ENCODE results near the gene SCGB3A1.

Gene SCGB3A1

DNA sequence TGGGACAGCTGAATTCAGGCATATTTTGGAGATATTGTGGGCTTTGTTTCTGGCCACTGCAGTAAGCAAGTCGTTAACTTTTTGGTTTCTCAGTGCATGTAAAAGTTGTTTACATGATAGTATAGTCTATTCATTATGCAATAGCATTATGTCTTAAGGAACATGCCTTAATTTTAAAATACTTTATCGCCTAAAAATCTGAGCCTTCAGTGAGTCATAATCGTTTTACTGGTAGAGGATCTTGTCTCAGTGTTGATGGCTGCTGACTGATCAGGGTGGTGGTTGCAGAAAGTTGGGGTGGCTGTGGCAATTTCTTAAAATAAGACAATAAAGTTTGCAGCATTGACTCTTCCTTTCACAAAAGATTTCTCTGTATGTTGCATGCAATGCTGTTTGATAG is 5.1 kb downstream of the SCGB3A1 start:
- TF ChIP-seq CTCF (IDR thresholded peaks at IDR 0.05; ENCODE audit: low read depth, low read length), result no peak
- Histone ChIP-seq H3K27me3 (ENCODE audit: insufficient read depth, low read depth, severe bottlenecking) (peaks cover 13% of the 10 kb centered on the region), H3K36me3 (no peaks in the 10 kb centered on the region), H3K27ac (no peak overlapping the region), H3K4me3 (ENCODE audit: low read depth, low read length) (no peak overlapping the region), H3K9me3 (ENCODE audit: severe bottlenecking) (no peaks in the 10 kb centered on the region)
- no peak for DNase-seq

DNA sequence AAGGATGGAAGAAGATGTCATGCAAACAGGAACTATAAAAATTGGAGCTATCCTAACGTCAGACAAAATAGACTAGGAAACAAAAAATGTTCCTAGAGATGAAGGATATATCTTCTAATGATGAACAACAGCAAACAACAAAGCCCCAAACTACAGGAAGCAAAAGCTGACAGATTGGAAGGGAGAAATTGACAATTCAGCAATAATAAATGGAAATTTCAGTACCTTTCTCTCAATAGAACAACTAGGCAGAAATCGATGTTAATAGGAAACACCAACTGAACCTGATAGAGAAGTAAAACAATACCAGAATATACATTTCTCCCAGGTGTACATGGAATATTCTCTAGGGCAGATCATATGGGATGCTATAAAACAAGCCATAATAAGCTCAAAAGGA is 7.6 kb downstream of the SCGB3A1 start:
- Histone ChIP-seq H3K36me3 (no peaks in the 10 kb centered on the region), H3K9me3 (ENCODE audit: severe bottlenecking) (no peaks in the 10 kb centered on the region), H3K4me3 (ENCODE audit: low read depth, low read length) (no peak overlapping the region), H3K27ac (no peak overlapping the region), H3K27me3 (ENCODE audit: insufficient read depth, low read depth, severe bottlenecking) (no peaks in the 10 kb centered on the region)
- TF ChIP-seq CTCF (IDR thresholded peaks at IDR 0.05; ENCODE audit: low read depth, low read length), result no peak
- DNase-seq, result no peak

GRCh38 chr5:180580681-180581080 is 10.6 kb downstream of the SCGB3A1 start:
- H3K9me3 ChIP-seq (ENCODE audit: severe bottlenecking), result no peaks in the 10 kb centered on the region
- no peak for TF ChIP-seq CTCF (IDR thresholded peaks at IDR 0.05; ENCODE audit: low read depth, low read length)
- H3K27me3 ChIP-seq (ENCODE audit: insufficient read depth, low read depth, severe bottlenecking), result no peaks in the 10 kb centered on the region
- no peak for DNase-seq
- no peak overlapping the region for H3K27ac ChIP-seq
- no peaks in the 10 kb centered on the region; the same call in 1 of the 2 replicates for H3K36me3 ChIP-seq
- H3K4me3 ChIP-seq (ENCODE audit: low read depth, low read length), result no peak overlapping the region

- Histone ChIP-seq H3K9me3 (ENCODE audit: severe bottlenecking) (no peaks in the 10 kb centered on the region), H3K4me3 (ENCODE audit: low read depth, low read length) (no peak overlapping the region), H3K27ac (no peak overlapping the region), H3K36me3 (peaks cover 5% of the 10 kb centered on the region; the same call in 1 of the 2 replicates), H3K27me3 (ENCODE audit: insufficient read depth, low read depth, severe bottlenecking) (no peaks in the 10 kb centered on the region)
- no peak for DNase-seq
- no peak for TF ChIP-seq CTCF (IDR thresholded peaks at IDR 0.05; ENCODE audit: low read depth, low read length)
Measured at GRCh38 chr5:180575571-180575970, 15.7 kb downstream of the SCGB3A1 start.

DNA sequence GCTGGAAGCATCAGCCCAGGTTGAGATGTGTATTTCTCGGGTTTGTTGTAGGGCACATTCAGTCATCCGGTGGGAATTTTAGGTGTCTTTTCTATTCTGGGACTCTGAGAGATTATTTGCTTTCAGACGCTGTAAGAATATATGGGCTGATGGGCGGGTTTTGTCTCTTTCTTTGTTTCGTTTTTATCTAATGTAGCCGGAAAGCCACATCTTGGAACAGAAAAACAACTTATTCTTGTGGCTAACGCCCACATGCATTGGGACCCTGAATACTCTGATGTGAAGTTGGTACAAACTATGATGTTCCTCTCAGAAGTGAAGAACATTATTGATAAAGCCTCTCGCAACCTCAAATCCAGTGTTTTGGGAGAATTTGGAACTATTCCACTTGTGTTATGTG is 22.4 kb downstream of the SCGB3A1 start:
- Histone ChIP-seq H3K4me3 (ENCODE audit: low read depth, low read length) (no peak overlapping the region), H3K27me3 (ENCODE audit: insufficient read depth, low read depth, severe bottlenecking) (no peaks in the 10 kb centered on the region), H3K9me3 (ENCODE audit: severe bottlenecking) (no peaks in the 10 kb centered on the region), H3K27ac (no peak overlapping the region), H3K36me3 (peaks cover 24% of the 10 kb centered on the region)
- no peak for DNase-seq
- no peak for TF ChIP-seq CTCF (IDR thresholded peaks at IDR 0.05; ENCODE audit: low read depth, low read length)

DNA sequence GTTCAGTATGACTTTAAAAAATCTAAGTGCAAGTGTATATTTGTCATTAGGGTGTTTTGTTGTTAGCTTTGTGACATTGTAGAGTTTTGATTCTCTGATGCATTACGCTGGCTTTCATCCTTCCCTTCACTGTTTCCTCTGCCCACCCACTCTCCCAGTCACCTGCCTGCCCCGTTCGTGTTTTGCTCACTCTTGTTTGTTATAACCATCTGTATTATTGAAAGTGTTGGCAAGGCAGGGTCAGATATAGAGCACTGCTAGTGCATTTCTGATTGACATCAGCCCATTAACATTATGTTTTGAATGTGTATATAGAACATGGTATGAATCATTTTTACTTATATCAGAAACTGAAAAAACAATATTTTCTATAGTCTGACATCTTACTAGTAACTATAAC is 27.3 kb downstream of the SCGB3A1 start:
- no peak overlapping the region for H3K4me3 ChIP-seq (ENCODE audit: low read depth, low read length)
- H3K9me3 ChIP-seq (ENCODE audit: severe bottlenecking), result no peaks in the 10 kb centered on the region
- no peak overlapping the region for H3K27ac ChIP-seq
- no peak for DNase-seq
- TF ChIP-seq CTCF (IDR thresholded peaks at IDR 0.05; ENCODE audit: low read depth, low read length), result no peak
- peaks cover 19% of the 10 kb centered on the region for H3K36me3 ChIP-seq
- H3K27me3 ChIP-seq (ENCODE audit: insufficient read depth, low read depth, severe bottlenecking), result no peaks in the 10 kb centered on the region
